ENCODE data around the gene VEPH1.

VEPH1 gene

DNA sequence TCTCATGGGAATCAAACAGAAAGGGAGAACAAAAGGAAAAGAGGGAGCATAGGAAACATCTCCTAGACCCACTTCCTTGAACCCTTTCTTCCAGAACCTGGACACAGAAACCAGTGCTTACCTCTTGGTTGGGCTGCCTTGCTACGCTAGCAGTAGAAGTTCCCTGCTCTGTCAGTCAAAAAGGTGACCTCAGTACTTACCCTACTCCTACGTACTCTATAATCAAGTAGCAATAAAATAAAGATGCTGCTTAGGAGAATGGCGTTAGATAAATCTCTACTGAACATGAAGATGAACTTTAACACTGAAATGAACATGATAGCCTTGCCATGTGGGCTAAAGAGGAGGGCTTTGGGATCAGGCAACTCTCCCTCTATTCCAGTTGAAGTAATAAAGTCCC is 7.4 kb downstream of the VEPH1 start:
- H3K36me3 ChIP-seq (ENCODE audit: insufficient read depth, low read length), result no peaks in the 10 kb centered on the region
- no peak overlapping the region for H3K4me3 ChIP-seq (ENCODE audit: low read depth in 1 of 2, low read length in 2 of 2)

DNA sequence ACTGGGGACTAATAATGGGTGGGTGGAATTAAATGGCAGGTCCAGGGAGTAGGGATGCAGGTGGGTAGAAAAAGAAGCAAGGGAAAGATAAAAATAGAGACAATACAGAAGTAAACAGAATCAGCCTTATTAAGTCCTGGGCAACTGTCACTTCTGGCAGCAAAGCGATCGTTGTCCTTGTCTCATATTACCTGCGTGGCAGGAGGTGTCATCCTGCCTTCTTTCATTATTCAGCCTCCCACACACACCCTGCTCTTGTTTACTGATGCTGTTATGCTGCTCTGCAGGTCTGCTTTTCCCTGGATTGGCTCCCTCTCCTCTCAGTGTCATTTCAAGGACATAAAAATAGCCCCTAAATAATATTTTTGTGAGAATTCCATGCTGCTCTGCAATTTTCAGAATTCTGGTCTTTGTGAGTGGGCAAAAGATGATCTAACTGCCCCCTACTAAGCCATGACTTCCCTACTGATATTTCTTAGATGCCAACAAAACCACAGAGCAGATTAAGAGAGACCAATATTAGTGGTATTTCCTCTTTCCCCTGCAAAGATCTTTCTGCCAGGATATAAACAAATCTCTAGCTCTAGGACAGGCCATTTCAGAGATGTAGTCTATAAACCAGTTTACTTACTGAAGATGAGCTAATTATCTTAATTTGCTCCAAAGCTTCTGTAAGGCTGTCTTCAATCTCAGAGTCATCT is 8.5 kb downstream of the VEPH1 start:
- Histone ChIP-seq H3K9me3 (ENCODE audit: low read length) (no peaks in the 10 kb centered on the region), H3K27ac (ENCODE audit: low read depth, low read length) (no peak overlapping the region), H3K4me1 (ENCODE audit: insufficient read depth, low read length) (peaks cover 11% of the 10 kb centered on the region), H3K36me3 (ENCODE audit: insufficient read depth, low read length) (no peaks in the 10 kb centered on the region), H3K4me3 (ENCODE audit: low read depth in 1 of 2, low read length in 2 of 2) (no peak overlapping the region), H3K9ac (ENCODE audit: low read length) (no peak overlapping the region), H3K27me3 (ENCODE audit: control insufficient read depth in 1 of 2, insufficient read depth in 2 of 2, low read length in 2 of 2) (no peaks in the 10 kb centered on the region)

More for the DNA sequence above, 7.4 kb downstream of the VEPH1 start:
- Histone ChIP-seq H3K9me3 (ENCODE audit: low read length) (no peaks in the 10 kb centered on the region), H3K9ac (ENCODE audit: low read length) (no peak overlapping the region), H3K4me1 (ENCODE audit: insufficient read depth, low read length) (peaks cover 17% of the 10 kb centered on the region), H3K27me3 (ENCODE audit: control insufficient read depth in 1 of 2, insufficient read depth in 2 of 2, low read length in 2 of 2) (no peaks in the 10 kb centered on the region), H3K27ac (ENCODE audit: low read depth, low read length) (no peak overlapping the region)

DNA sequence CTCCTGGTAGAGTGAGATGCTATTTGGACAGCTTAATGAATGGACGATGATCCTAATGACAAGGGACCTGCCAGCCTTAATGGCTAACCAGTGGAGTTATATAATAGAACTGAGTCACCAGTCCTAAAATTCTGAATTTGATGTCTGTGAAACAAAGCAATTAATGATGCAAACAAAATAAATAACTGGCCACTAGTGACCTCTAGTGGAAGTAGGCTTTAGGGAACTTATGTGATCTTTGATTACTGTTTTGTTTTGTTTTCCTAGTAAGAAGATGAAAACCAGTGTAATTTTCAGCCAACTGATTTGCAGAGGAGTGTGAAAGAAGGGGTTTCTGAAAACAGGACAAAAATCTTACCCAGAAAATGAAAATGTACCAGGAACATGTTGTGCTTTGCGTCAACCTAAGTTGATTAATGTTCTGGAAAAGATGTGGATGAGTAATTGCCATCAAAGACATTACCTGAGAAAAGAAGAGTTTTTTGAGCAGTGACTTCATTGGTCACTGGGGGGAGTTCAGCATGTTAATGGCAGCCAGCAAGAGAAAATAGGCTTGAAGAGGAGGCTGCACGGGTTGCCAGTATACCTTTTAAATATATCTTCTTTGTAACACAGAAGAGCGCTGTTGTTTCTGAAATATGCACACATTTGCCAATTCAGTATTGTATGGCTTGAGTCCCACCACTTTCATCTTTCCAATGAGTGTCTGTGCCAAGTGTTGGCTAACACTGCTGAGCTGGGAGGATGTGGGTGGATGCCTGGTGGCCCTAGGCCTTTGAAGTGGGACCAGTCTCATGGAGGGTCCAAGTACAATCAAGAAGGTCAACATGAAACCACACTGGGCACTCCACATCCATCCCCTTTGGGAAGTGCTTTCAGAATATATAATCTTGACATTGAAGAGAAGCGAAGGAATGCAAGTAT is 9.3 kb downstream of the VEPH1 start:
- Histone ChIP-seq H3K4me1 (ENCODE audit: insufficient read depth, low read length) (peaks cover 2% of the 10 kb centered on the region), H3K9ac (ENCODE audit: low read length) (no peak overlapping the region), H3K27me3 (ENCODE audit: control insufficient read depth in 1 of 2, insufficient read depth in 2 of 2, low read length in 2 of 2) (no peaks in the 10 kb centered on the region), H3K36me3 (ENCODE audit: insufficient read depth, low read length) (no peaks in the 10 kb centered on the region), H3K27ac (ENCODE audit: low read depth, low read length) (no peak overlapping the region), H3K4me3 (ENCODE audit: low read depth in 1 of 2, low read length in 2 of 2) (no peak overlapping the region), H3K9me3 (ENCODE audit: low read length) (no peaks in the 10 kb centered on the region)

DNA sequence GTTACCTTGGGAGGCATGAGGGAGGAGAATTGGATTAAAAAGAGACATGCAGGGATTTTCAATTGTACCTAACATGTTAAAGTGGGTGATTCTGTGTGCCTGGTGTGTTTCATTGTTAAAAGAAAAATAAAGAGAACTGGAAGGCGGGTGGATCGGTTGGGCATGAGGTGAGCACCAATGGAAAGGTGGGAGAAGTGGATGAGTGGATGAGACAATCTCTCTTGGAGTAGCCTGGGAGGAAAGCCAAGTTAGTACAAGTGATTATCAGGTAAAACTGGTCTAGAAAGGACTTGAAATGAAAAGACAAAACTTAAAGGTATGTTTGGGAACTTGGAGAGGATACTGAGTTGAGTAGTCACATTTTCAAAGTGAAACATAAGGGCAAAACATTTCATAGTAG is 12.1 kb downstream of the VEPH1 start:
- Histone ChIP-seq H3K4me1 (ENCODE audit: insufficient read depth, low read length) (no peaks in the 10 kb centered on the region), H3K27me3 (ENCODE audit: control insufficient read depth in 1 of 2, insufficient read depth in 2 of 2, low read length in 2 of 2) (no peaks in the 10 kb centered on the region), H3K4me3 (ENCODE audit: low read depth in 1 of 2, low read length in 2 of 2) (no peak overlapping the region), H3K9ac (ENCODE audit: low read length) (no peak overlapping the region), H3K27ac (ENCODE audit: low read depth, low read length) (no peak overlapping the region), H3K36me3 (ENCODE audit: insufficient read depth, low read length) (no peaks in the 10 kb centered on the region), H3K9me3 (ENCODE audit: low read length) (no peaks in the 10 kb centered on the region)

DNA sequence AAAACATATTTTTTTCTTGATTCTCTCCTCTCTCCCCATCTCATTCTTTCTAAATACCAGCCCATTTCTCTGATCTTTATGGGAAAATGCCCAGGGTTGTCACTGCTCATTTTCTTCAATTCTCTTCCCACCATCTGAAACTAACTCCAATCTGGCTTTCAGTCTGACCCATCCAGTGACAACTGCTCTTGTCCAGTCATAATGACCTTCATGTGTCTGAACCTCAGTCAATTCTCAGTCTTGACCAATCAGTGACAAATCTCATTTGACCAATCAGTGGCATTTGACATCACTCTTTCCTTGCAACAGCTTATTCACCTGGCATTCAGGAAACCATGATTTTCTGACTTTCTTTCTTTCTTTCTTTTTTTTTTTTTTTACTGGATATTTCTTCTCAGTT is 15.1 kb downstream of the VEPH1 start:
- Histone ChIP-seq H3K9me3 (ENCODE audit: low read length) (no peaks in the 10 kb centered on the region), H3K36me3 (ENCODE audit: insufficient read depth, low read length) (no peaks in the 10 kb centered on the region), H3K4me1 (ENCODE audit: insufficient read depth, low read length) (no peaks in the 10 kb centered on the region), H3K27me3 (ENCODE audit: control insufficient read depth in 1 of 2, insufficient read depth in 2 of 2, low read length in 2 of 2) (no peaks in the 10 kb centered on the region), H3K4me3 (ENCODE audit: low read depth in 1 of 2, low read length in 2 of 2) (no peak overlapping the region), H3K9ac (ENCODE audit: low read length) (no peak overlapping the region), H3K27ac (ENCODE audit: low read depth, low read length) (no peak overlapping the region)

DNA sequence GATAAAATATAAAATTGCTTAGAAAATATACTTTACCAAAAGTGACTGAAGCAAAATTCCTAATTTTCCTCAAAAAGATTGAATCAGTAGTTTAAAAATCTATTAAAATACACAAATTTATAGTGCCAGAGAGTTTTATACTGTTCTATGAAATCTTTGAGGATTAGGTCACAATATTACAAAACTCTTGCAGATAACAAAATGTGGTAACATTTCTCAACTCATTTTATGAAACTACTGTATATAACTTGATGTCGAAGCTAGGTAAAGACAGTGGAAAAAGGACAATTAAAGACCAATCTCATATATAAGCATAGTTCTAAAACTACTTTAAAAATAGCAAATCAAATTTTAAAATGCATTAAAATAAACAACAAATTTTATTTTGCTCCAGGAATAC is 15.9 kb downstream of the VEPH1 start:
- H3K9me3 ChIP-seq (ENCODE audit: low read length), result no peaks in the 10 kb centered on the region
- no peak overlapping the region for H3K4me3 ChIP-seq (ENCODE audit: low read depth in 1 of 2, low read length in 2 of 2)
- no peaks in the 10 kb centered on the region for H3K27me3 ChIP-seq (ENCODE audit: control insufficient read depth in 1 of 2, insufficient read depth in 2 of 2, low read length in 2 of 2)
- H3K4me1 ChIP-seq (ENCODE audit: insufficient read depth, low read length), result no peaks in the 10 kb centered on the region
- H3K36me3 ChIP-seq (ENCODE audit: insufficient read depth, low read length), result no peaks in the 10 kb centered on the region
- no peak overlapping the region for H3K27ac ChIP-seq (ENCODE audit: low read depth, low read length)
- no peak overlapping the region for H3K9ac ChIP-seq (ENCODE audit: low read length)

DNA sequence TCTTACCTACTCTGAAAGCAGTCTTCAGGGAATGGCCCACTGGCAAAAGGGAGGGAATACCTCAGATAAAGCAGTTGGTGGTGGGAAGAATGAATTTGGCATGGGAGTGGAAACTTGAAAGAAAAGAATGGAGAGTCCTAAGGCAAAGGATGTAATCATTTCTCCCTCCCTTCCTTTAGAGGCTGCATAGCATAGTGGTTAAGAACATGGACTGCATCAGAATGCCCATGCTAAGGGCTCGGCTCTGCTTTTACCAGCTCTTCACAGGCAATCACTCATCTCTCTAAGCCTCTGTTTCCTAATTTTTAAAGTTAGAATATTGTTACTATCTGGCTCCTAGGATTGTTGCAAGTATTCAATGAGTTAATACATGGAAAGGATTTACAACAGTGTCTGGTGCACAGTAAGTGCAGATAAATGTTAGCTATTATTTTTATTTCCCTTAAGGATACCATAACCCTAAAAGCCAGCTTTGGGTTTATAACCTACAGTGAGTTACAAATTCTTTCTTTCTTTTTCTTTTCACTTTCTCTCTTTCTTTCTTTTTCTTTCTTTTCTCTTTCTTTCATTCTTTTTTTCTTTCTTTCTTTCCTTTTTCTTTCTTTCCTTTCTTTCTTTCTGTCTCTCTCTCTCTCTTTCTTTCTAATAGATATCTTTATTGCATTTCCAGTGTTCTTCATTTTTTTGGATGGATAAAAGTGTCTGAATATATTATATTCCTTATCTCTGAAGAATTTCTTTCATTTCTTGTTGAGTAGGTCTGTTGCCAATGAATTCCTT is 23.6 kb downstream of the VEPH1 start:
- Histone ChIP-seq H3K27me3 (ENCODE audit: control insufficient read depth in 1 of 2, insufficient read depth in 2 of 2, low read length in 2 of 2) (no peaks in the 10 kb centered on the region), H3K36me3 (ENCODE audit: insufficient read depth, low read length) (no peaks in the 10 kb centered on the region), H3K4me1 (ENCODE audit: insufficient read depth, low read length) (no peaks in the 10 kb centered on the region), H3K9me3 (ENCODE audit: low read length) (no peaks in the 10 kb centered on the region), H3K27ac (ENCODE audit: low read depth, low read length) (no peak overlapping the region), H3K9ac (ENCODE audit: low read length) (no peak overlapping the region), H3K4me3 (ENCODE audit: low read depth in 1 of 2, low read length in 2 of 2) (no peak overlapping the region)

DNA sequence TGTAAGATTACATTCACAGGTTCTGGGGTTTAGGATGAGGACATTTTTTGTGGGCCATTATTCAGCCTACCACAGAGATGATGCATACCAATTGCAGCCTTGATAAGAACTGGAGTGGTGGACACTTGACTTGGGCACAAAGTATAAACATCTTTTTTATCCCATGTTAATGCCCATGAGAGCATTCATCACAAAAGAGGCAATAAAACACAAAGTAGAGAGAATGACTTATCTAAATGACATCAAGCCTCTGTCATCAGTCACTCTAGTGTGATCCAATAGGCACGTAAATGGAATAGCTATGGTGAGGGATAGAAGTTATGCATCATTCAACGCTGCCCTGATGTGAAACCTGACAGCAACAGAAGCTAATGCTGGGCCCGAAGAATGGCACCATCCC is 25.8 kb downstream of the VEPH1 start:
- Histone ChIP-seq H3K27me3 (ENCODE audit: control insufficient read depth in 1 of 2, insufficient read depth in 2 of 2, low read length in 2 of 2) (no peaks in the 10 kb centered on the region), H3K27ac (ENCODE audit: low read depth, low read length) (no peak overlapping the region), H3K36me3 (ENCODE audit: insufficient read depth, low read length) (no peaks in the 10 kb centered on the region), H3K4me1 (ENCODE audit: insufficient read depth, low read length) (no peaks in the 10 kb centered on the region), H3K4me3 (ENCODE audit: low read depth in 1 of 2, low read length in 2 of 2) (no peak overlapping the region), H3K9ac (ENCODE audit: low read length) (no peak overlapping the region), H3K9me3 (ENCODE audit: low read length) (no peaks in the 10 kb centered on the region)

DNA sequence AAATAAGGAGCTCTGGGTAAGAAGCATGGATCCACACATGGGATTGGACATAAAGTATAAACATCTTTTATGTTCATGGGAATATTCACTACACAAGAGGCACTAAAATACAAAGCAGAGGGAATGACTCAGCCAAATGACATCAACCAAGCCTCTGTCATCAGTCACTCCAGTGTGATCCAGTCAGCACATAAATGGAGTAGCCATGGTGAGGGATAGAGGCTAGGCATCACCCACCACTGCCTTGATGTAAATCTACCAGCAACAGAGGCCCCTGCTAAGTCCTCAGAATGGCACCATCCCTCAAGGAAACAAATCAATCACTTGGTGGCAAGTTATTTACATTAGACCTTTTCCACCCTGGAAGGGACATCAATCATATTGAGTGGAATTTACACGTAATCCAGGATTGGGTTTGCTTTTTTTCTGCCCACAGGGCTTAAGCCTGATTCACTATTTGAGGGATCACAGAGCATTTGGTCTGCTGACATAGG is 27.2 kb downstream of the VEPH1 start:
- H3K36me3 ChIP-seq (ENCODE audit: insufficient read depth, low read length), result no peaks in the 10 kb centered on the region
- no peaks in the 10 kb centered on the region for H3K27me3 ChIP-seq (ENCODE audit: control insufficient read depth in 1 of 2, insufficient read depth in 2 of 2, low read length in 2 of 2)
- H3K4me3 ChIP-seq (ENCODE audit: low read depth in 1 of 2, low read length in 2 of 2), result no peak overlapping the region
- no peak overlapping the region for H3K27ac ChIP-seq (ENCODE audit: low read depth, low read length)
- no peaks in the 10 kb centered on the region for H3K4me1 ChIP-seq (ENCODE audit: insufficient read depth, low read length)
- H3K9me3 ChIP-seq (ENCODE audit: low read length), result no peaks in the 10 kb centered on the region
- no peak overlapping the region for H3K9ac ChIP-seq (ENCODE audit: low read length)

DNA sequence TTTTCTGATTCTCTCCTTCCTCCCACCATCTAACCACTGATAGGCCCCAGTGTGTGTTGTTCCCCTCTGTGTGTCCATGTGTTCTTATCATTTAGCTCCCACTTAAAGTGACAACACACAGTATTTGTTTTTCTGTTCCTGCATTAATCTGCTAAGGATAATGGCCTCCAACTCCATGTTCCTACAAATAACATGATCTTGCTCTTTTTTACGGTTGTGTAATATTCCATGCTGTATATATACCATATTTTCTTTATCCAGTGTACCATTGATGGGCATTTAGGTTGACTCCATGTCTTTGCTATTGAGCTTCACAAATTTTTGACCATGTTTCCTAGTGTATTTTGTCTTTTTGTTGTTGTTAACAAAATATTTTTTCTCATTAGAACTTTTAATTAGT is 30.6 kb downstream of the VEPH1 start:
- H3K27me3 ChIP-seq (ENCODE audit: control insufficient read depth in 1 of 2, insufficient read depth in 2 of 2, low read length in 2 of 2), result no peaks in the 10 kb centered on the region
- no peak overlapping the region for H3K27ac ChIP-seq (ENCODE audit: low read depth, low read length)
- no peaks in the 10 kb centered on the region for H3K9me3 ChIP-seq (ENCODE audit: low read length)

DNA sequence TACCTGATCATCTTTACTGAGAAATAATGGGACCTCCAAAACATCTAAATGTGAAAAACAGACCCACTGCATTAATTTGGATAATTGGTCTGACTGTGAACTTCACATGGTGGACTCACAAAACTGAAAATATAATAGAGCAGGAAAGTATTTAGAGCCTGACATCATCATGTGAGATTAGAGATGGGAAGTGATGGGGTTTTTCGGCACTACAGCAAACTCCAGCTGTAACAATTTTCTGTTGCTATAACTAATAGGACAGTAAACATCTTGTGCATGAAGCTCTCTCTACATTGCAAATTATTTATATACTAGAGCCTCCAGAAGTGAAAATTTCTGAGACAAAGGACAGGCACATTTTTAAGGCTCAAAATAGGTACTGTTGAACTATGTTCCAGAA is 32.2 kb downstream of the VEPH1 start:
- Histone ChIP-seq H3K4me1 (ENCODE audit: insufficient read depth, low read length) (no peaks in the 10 kb centered on the region), H3K9ac (ENCODE audit: low read length) (no peak overlapping the region), H3K27me3 (ENCODE audit: control insufficient read depth in 1 of 2, insufficient read depth in 2 of 2, low read length in 2 of 2) (no peaks in the 10 kb centered on the region), H3K4me3 (ENCODE audit: low read depth in 1 of 2, low read length in 2 of 2) (no peak overlapping the region), H3K36me3 (ENCODE audit: insufficient read depth, low read length) (no peaks in the 10 kb centered on the region), H3K27ac (ENCODE audit: low read depth, low read length) (no peak overlapping the region), H3K9me3 (ENCODE audit: low read length) (no peaks in the 10 kb centered on the region)

More for the DNA sequence above, 30.6 kb downstream of the VEPH1 start:
- no peak overlapping the region for H3K9ac ChIP-seq (ENCODE audit: low read length)
- H3K4me3 ChIP-seq (ENCODE audit: low read depth in 1 of 2, low read length in 2 of 2), result no peak overlapping the region
- H3K4me1 ChIP-seq (ENCODE audit: insufficient read depth, low read length), result no peaks in the 10 kb centered on the region
- no peaks in the 10 kb centered on the region for H3K36me3 ChIP-seq (ENCODE audit: insufficient read depth, low read length)
